GM12878 (cell line): Measurements from ENCODE around the gene TRPT1. TPM values are rescaled to one million over a fixed set of nuclear protein-coding genes. Genes with fewer than 3 reads are reported as not detected.

Source experiments
- ATAC-seq: fragments of 200-7000 bp; cut with Tn5 transposase; 3 replicates; pipeline ENCODE4 v1.9.1; 2020; ENCODE audit warnings: mild to moderate bottlenecking, moderate library complexity
- BruUV-seq: library from RNA; stranded (reverse); fragments of 400-500 nt; replicated peaks from 2 replicates; lab custom pipeline; 2021; lab: Mats Ljungman, UMichigan
- CTCF ChIA-PET: fragments of 300-600 bp; sonication (Branson Sonifier 250); formaldehyde crosslinking; extraction: SDS; loops from one replicate; lab custom pipeline; 2021; ENCODE audit warnings: inconsistent platforms; lab: Yijun Ruan, JAX
- POLR2A ChIA-PET: fragments of 350-600 bp; formaldehyde crosslinking; extraction: SDS; loops from one replicate; lab custom pipeline; 2021; ENCODE audit warnings: inconsistent platforms; lab: Charles Lee
- RAD21 ChIA-PET: fragments of 300-600 bp; sonication (Branson Sonifier 250); formaldehyde crosslinking; loops from one replicate; lab custom pipeline; 2023; ENCODE audit warnings: antibody characterized with exemption; ENCODE audit not compliant: unreplicated experiment; lab: Charles Lee
- SMC1A ChIA-PET: fragments of 300-600 bp; sonication (Branson Sonifier 250); formaldehyde crosslinking; loops from one replicate; lab custom pipeline; 2023; ENCODE audit not compliant: unreplicated experiment, uncharacterized antibody; lab: Charles Lee
- DNase-seq: peaks from one replicate; pipeline ENCODE4 v3.0.0-alpha.2; 2011; ENCODE audit warnings: low read depth, low spot score
- FAIRE-seq: peaks from 3 replicates; lab custom pipeline; 2011; peaks lifted over from hg19 to GRCh38; lab: Jason Lieb, UNC
- H2AFZ ChIP-seq: 2 replicates; pipeline ENCODE4 v1.6.0; 2011; ENCODE audit warnings: low read depth, low read length, control low read depth; ENCODE audit not compliant: control insufficient read depth
- H3K27ac ChIP-seq: 2 replicates; pipeline ENCODE4 v1.5.1; 2011; ENCODE audit warnings: control low read depth; ENCODE audit not compliant: control insufficient read depth, insufficient read depth
- H3K27me3 ChIP-seq, 2 experiments: replicated peaks in 1 of 2; 2 replicates each; pipeline versions ENCODE4 v1.6.0 to v1.6.1; 2011; ENCODE audit warnings: low read length in 1 of 2; ENCODE audit not compliant: control insufficient read depth in 2 of 2, insufficient read depth in 2 of 2
- H3K36me3 ChIP-seq, 2 experiments: 2 replicates each; pipeline ENCODE4 v1.5.1; 2011; ENCODE audit warnings: low read length in 1 of 2; ENCODE audit not compliant: control insufficient read depth in 2 of 2, insufficient read depth in 2 of 2
- H3K4me1 ChIP-seq: 2 replicates; pipeline ENCODE4 v1.6.1; 2011; ENCODE audit warnings: mild to moderate bottlenecking, low read length, moderate library complexity, mixed read lengths; ENCODE audit not compliant: control insufficient read depth, insufficient read depth
- H3K4me2 ChIP-seq: 2 replicates; pipeline ENCODE4 v1.6.0; 2011; ENCODE audit warnings: control low read depth; ENCODE audit not compliant: control insufficient read depth, insufficient read depth
- H3K4me3 ChIP-seq: fragments of 200-600 bp; sonication (generic); 2 replicates; pipeline ENCODE4 v1.5.1; 2016
- H3K79me2 ChIP-seq: 2 replicates; pipeline ENCODE4 v1.6.0; 2011; ENCODE audit warnings: low read length; ENCODE audit not compliant: control insufficient read depth, insufficient read depth
- H3K9ac ChIP-seq: 2 replicates; pipeline ENCODE4 v1.8.0; 2011; ENCODE audit warnings: low read length, control low read depth, mixed read lengths; ENCODE audit not compliant: control insufficient read depth, insufficient read depth
- H3K9me3 ChIP-seq: replicated peaks from 3 replicates; pipeline ENCODE4 v1.5.1; 2011; ENCODE audit warnings: mild to moderate bottlenecking, low read length; ENCODE audit not compliant: control insufficient read depth, insufficient read depth
- H4K20me1 ChIP-seq: 2 replicates; pipeline ENCODE4 v1.6.0; 2011; ENCODE audit not compliant: control insufficient read depth, insufficient read depth
- IKZF1 ChIP-seq: fragments of 450-650 bp; conservative IDR thresholded peaks from 2 replicates; pipeline ENCODE4 v1.6.1; 2017; ENCODE audit warnings: antibody characterized with exemption, mild to moderate bottlenecking
- IKZF2 ChIP-seq, 2 experiments: fragments of 450-650 bp; IDR thresholded peaks; 2 replicates each; pipeline ENCODE4 v1.6.1; 2017; ENCODE audit warnings: mild to moderate bottlenecking in 2 of 2, moderate library complexity in 2 of 2
- IRF4 ChIP-seq: IDR thresholded peaks from 2 replicates; pipeline ENCODE4 v1.6.1; 2011; ENCODE audit warnings: low read depth, low read length
- JUNB ChIP-seq: IDR thresholded peaks from 2 replicates; pipeline ENCODE4 v1.6.1; 2016; ENCODE audit warnings: antibody characterized with exemption, mild to moderate bottlenecking
- MTA2 ChIP-seq: fragments of 450-650 bp; IDR thresholded peaks from 2 replicates; pipeline ENCODE4 v1.6.1; 2016; ENCODE audit warnings: low read depth, mild to moderate bottlenecking, moderate library complexity
- NFIC ChIP-seq: IDR thresholded peaks from 2 replicates; pipeline ENCODE4 v1.6.1; 2012; ENCODE audit warnings: low read depth, mild to moderate bottlenecking, inconsistent platforms, low read length, moderate library complexity
- NR2C2 ChIP-seq: IDR thresholded peaks from 2 replicates; pipeline ENCODE4 v1.6.1; 2011; ENCODE audit warnings: borderline replicate concordance, low read depth; ENCODE audit not compliant: control insufficient read depth, insufficient read length
- NR2F1 ChIP-seq: fragments of 450-650 bp; conservative IDR thresholded peaks from 2 replicates; pipeline ENCODE4 v1.6.1; 2017; ENCODE audit warnings: mild to moderate bottlenecking
- PKNOX1 ChIP-seq: fragments of 450-650 bp; IDR thresholded peaks from 2 replicates; pipeline ENCODE4 v1.6.1; 2016; ENCODE audit warnings: mild to moderate bottlenecking
- POLR2AphosphoS5 ChIP-seq: IDR thresholded peaks from 2 replicates; pipeline ENCODE4 v1.6.1; 2011; ENCODE audit warnings: mild to moderate bottlenecking, low read length, inconsistent platforms
- POU2F2 ChIP-seq: IDR thresholded peaks from 3 replicates; pipeline ENCODE4 v1.6.1; 2011; ENCODE audit warnings: low read depth, mild to moderate bottlenecking, low read length, borderline replicate concordance
- RAD21 ChIP-seq: IDR thresholded peaks from 2 replicates; pipeline ENCODE4 v1.6.1; 2011; ENCODE audit warnings: mild to moderate bottlenecking, low read depth, low read length, moderate library complexity; ENCODE audit not compliant: insufficient read depth
- RBBP5 ChIP-seq: fragments of 200-600 bp; sonication (generic); conservative IDR thresholded peaks from 2 replicates; pipeline ENCODE4 v1.6.1; 2016
- RUNX3 ChIP-seq: IDR thresholded peaks from 2 replicates; pipeline ENCODE4 v1.6.1; 2012; ENCODE audit warnings: low read length, inconsistent platforms
- SMAD1 ChIP-seq: fragments of 450-650 bp; IDR thresholded peaks from 2 replicates; pipeline ENCODE4 v1.6.1; 2018; ENCODE audit warnings: mild to moderate bottlenecking, low read depth; ENCODE audit not compliant: partially characterized antibody
- SPI1 ChIP-seq: IDR thresholded peaks from 2 replicates; pipeline ENCODE4 v1.6.1; 2011; ENCODE audit warnings: low read depth, mild to moderate bottlenecking, low read length, moderate library complexity, borderline replicate concordance; ENCODE audit not compliant: insufficient read depth
- SRF ChIP-seq, 2 experiments: IDR thresholded peaks; 2 replicates each; pipeline ENCODE4 v1.6.1; 2011; ENCODE audit warnings: low read depth in 2 of 2, low read length in 2 of 2, mild to moderate bottlenecking in 1 of 2, moderate library complexity in 1 of 2
- STAT3 ChIP-seq: IDR thresholded peaks from 2 replicates; pipeline ENCODE4 v1.6.1; 2011; ENCODE audit warnings: low read depth, low read length, improper control_type of control experiment
- YBX1 ChIP-seq: fragments of 450-650 bp; IDR thresholded peaks from 2 replicates; pipeline ENCODE4 v1.6.1; 2016; ENCODE audit warnings: antibody characterized with exemption
- ZZZ3 ChIP-seq: IDR thresholded peaks from 2 replicates; pipeline ENCODE4 v1.6.1; 2011; ENCODE audit warnings: low read depth; ENCODE audit not compliant: control insufficient read depth, insufficient read length
- WGBS: methylation state at CpG from one replicate; pipeline ENCODE4 v1.1.6; 2016; ENCODE audit warnings: low lambda C conversion rate; ENCODE audit not compliant: insufficient replicate concordance, insufficient coverage; ENCODE audit errors: missing lambda C conversion rate; 5-methylcytosine and 5-hydroxymethylcytosine counted together
- in situ Hi-C: fragments of 300-500 bp; cut with MboI; formaldehyde crosslinking; loops from 9 replicates; pipeline ENCODE4 v1.14.3; 2018; ENCODE audit warnings: mixed read lengths
- intact Hi-C: fragments of 100-400 bp; cut with micrococcal nuclease; formaldehyde crosslinking; loops from one replicate; pipeline ENCODE4 v1.14.2; 2022; ENCODE audit not compliant: unreplicated experiment
- polyA plus RNA-seq, 11 experiments: library from polyadenylated mRNA; depleted of rRNA in 4 of 11; unstranded in 6 of 11; stranded (reverse) in 5 of 11; fragments of >200 nt; fragmentation: Nextera tagmentation in 4 of 11; fragmentation: Illumina TruSeq in 1 of 11; extraction: Ambion mirVana in 4 of 11; extraction: Trizol in 1 of 11; gene quantifications; 1 replicate in 1 of 11; 2 replicates in 10 of 11; pipeline versions ENCODE4 v1.2.1 to v1.2.3, GENCODE V29; 2011 to 2016; ENCODE audit warnings: inconsistent platforms in 2 of 11, missing spikeins in 2 of 11, low read depth in 1 of 11
- total RNA-seq, 4 experiments: library from RNA; depleted of rRNA in 3 of 4; stranded (reverse); fragments of >200 nt in 3 of 4; fragmentation: Illumina TruSeq in 1 of 4; extraction: Trizol in 1 of 4; gene quantifications; 2 replicates each; pipeline versions ENCODE4 v1.2.1 to v1.2.3, GENCODE V29; 2013 to 2021
- TF ChIP-seq, protein P1 (sequence below): fragments of 450-650 bp; IDR thresholded peaks from 2 replicates; pipeline ENCODE4 v1.6.1; 2018; ENCODE audit warnings: borderline replicate concordance, mild to moderate bottlenecking; ENCODE audit not compliant: partially characterized antibody

TRPT1 gene
- total and polyA plus RNA-seq, 10 of the 15 experiments (the other 5 are each of a cell fraction or from before 2014, with no cell fraction given) = 7.1 to 63.0 (median 31.4) TPM

DNA sequence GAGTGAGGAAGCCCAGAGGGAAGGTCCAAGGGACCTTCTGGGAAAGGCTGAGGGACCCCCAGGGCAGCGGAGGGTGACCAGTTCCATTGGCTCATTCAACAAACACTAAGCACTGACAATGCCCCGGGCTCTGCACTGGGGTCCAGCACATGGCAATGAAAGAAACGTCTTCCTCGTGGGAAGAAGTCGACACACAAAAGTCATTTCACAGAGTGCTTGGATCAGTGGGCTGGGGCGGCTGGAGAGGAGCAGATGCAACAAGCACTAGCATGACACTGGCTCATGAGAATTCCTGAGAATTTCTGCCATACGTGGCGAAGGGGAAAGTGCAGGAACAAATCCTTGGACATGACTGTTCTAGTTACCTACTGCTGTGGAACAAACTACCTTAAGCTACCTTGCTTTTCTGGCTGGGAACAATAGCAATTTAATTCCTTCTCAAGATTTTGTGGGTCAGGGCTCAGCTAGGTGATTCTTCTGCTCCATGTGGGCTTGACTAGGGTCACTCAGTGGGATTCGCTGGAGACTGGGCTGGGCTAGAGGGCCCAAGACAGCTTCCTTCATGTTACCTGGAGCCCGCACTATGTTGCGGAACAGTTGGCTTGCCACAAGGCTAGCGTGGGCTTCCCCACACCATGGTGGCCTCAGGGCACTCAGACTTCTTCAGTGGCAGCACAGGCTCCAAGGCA is 46.9 kb downstream of the TRPT1 start (continued):
- TF ChIP-seq RAD21 (no peak), RBBP5 (no peak), YBX1 (no peak)
- TF ChIP-seq, all 136 proteins: peak for 0

GRCh38 chr11:64178203-64178602 is 47.8 kb downstream of the TRPT1 start:
- ATAC-seq (peak; percentile 66), DNase-seq (no peak), FAIRE-seq (no peak)
- CTCF ChIA-PET = interaction anchor here (1.0 kb wide), 1 partner anchor 271 kb away, joined by 3 read pairs; no protein-coding TSS in a partner anchor
- Histone ChIP-seq H4K20me1 (no peaks in the 10 kb centered on the region), H2AFZ (no peak overlapping the region), H3K4me3 (no peak overlapping the region), H3K79me2 (peaks cover 4% of the 10 kb centered on the region), H3K4me2 (0 out of 2 replicates have a peak overlapping the region, but pooled peaks have one; percentile 47), H3K36me3 (no peaks in the 10 kb centered on the region), H3K27ac (no peak overlapping the region), H3K27me3 (no peaks in the 10 kb centered on the region), H3K9ac (no peak overlapping the region), H3K4me1 (peaks cover 20% of the 10 kb centered on the region), H3K9me3 (no peaks in the 10 kb centered on the region; the same call in 2 of the 3 replicates)
- RAD21 ChIA-PET = interaction anchor here (1.1 kb wide), 1 partner anchor 29 kb away, joined by 3 read pairs; the partner anchor contains the start of gene FERMT3
- intact Hi-C loops = no loop called here
- 0% methylated on average over 1 of the region's 1 CpG for WGBS
- POLR2A ChIA-PET = no interaction called here
- TF ChIP-seq POLR2AphosphoS5 (no peak), RBBP5 (no peak), SMAD1 (no peak), MTA2 (peak; percentile 28; the same call in 1 of the 2 replicates), IKZF2 (IDR thresholded peaks at IDR 0.05) (peak in 1 of 2 experiments; percentile 30; a peak in 2 of 4 replicates), NR2C2 (no peak), NFIC (peak; percentile 43; the same call in 1 of the 2 replicates), RUNX3 (peak; percentile 62; the same call in 1 of the 2 replicates), NR2F1 (0 out of 2 replicates have a peak, but pooled peaks have one; percentile 23), IRF4 (0 out of 2 replicates have a peak, but pooled peaks have one; percentile 40), IKZF1 (0 out of 2 replicates have a peak, but pooled peaks have one; percentile 21), ZZZ3 (no peak), SRF (IDR thresholded peaks at IDR 0.05; ENCODE audit: low read depth in 2 of 2, low read length in 2 of 2) (0 out of 4 replicates have a peak, but pooled peaks of 1 of the 2 experiments have one; percentile 9), PKNOX1 (peak; percentile 59; the same call in 1 of the 2 replicates), SPI1 (peak; percentile 79), POU2F2 (peak; percentile 71; the same call in 2 of the 3 replicates), STAT3 (no peak), JUNB (peak; percentile 64)
- TF ChIP-seq, protein P1, sequence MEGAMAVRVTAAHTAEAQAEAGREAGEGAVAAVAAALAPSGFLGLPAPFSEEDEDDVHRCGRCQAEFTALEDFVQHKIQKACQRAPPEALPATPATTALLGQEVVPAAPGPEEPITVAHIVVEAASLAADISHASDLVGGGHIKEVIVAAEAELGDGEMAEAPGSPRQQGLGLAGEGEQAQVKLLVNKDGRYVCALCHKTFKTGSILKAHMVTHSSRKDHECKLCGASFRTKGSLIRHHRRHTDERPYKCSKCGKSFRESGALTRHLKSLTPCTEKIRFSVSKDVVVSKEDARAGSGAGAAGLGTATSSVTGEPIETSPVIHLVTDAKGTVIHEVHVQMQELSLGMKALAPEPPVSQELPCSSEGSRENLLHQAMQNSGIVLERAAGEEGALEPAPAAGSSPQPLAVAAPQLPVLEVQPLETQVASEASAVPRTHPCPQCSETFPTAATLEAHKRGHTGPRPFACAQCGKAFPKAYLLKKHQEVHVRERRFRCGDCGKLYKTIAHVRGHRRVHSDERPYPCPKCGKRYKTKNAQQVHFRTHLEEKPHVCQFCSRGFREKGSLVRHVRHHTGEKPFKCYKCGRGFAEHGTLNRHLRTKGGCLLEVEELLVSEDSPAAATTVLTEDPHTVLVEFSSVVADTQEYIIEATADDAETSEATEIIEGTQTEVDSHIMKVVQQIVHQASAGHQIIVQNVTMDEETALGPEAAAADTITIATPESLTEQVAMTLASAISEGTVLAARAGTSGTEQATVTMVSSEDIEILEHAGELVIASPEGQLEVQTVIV = no peak
- no TSS peak for BruUV-seq
- in situ Hi-C loops = no loop called here
- SMC1A ChIA-PET = no interaction called here
